IPS-11a (cell line): ENCODE results near the gene LRP1.
"Not testable (repeated sequence)": the region's sequence is repeated elsewhere in the genome, so short reads cannot be mapped to it uniquely, and the experiment has no call there.

ENCODE experiments used
- H3K4me3 ChIP-seq: one replicate; pipeline ENCODE4 v1.5.1; 2013; ENCODE audit warnings: low read depth, low read length, control low read depth

Gene LRP1

DNA sequence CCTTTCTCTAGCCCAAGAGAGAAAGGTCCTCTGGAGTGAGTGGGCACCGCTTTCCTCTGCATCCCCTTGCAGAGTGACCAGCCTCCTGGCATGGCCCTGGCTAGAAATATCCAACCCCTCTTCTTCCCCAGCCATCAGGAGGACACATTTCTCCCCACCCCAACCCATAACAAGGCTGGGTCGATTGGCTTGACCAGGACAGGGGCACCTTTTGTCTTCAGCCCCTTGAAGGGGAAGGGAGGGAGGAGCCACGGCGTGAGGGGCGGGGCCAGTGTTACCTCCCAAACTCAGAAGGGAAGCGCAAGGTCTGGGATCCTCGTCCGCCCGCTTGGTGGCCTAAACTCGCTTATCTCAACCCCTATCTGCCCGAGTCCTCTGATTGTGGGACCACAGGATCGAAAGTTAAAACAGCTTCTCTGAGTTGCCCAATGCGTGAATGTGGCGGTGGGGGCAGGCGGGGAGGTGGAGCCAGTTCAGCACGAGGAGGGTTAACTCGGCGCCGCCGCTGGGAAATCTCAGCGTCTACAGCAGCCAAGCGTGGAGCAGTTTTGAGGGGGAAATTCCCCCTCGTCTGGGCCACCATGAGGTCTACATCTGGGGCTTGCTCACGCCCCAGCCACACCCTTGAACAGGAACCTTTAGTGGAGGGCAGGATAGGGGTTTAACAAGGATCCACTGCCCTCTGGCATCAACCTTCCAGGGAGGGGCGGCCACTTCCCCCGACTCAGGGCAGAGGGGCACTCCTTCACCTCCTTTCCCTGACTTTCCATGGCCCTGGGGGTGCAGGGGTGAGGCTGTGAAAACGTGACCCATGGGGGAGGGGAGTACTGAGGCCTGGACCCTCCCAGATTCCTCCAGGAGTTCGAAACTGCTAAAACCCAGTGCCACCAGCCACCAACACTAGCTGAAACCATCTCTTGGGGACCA lies 17.9 kb upstream of the LRP1 start:
- peak overlapping the region; percentile 48 for H3K4me3 ChIP-seq

DNA sequence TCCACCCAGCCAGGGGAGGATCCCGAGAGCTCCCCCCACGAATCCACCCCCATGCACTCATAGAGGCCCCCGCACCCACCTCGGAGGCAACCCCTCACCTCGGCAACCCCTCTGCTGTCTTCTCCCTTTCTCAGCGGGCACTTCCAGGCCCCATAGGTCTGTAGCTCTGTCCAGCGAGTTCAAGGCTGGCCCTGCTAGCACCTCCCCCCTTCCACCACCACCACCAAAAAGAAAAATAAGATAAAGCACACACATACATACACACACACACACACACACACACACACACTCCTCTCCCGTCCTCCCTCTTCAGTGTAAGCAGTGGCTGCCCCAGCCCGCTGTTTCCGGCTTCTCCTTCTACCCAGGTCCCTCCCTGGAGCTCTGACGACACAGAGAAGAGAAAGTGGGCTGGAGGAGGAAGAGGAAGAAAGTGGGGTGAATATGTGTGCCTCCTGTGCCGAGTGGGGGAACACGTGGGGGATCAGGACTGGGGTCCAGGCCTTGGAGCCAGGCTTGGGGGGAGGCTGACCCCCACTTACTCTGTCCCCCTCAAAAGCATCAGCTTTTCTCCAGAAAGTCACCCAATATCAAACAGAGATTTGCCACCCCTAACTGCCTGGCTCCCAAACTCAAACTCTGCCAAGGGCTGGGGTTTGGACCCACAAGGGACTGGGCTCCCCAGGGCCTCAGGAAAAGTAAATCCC lies 17.1 kb upstream of the LRP1 start, which contains the start of gene STAT6:
Gene STAT6 (minus strand): TSS at position 332 of the 704 bp plus-strand sequence. CDS start 3,084 bp downstream, outside the sequence.
- peak within 1 kb of the TSS; percentile 48 for H3K4me3 ChIP-seq

DNA sequence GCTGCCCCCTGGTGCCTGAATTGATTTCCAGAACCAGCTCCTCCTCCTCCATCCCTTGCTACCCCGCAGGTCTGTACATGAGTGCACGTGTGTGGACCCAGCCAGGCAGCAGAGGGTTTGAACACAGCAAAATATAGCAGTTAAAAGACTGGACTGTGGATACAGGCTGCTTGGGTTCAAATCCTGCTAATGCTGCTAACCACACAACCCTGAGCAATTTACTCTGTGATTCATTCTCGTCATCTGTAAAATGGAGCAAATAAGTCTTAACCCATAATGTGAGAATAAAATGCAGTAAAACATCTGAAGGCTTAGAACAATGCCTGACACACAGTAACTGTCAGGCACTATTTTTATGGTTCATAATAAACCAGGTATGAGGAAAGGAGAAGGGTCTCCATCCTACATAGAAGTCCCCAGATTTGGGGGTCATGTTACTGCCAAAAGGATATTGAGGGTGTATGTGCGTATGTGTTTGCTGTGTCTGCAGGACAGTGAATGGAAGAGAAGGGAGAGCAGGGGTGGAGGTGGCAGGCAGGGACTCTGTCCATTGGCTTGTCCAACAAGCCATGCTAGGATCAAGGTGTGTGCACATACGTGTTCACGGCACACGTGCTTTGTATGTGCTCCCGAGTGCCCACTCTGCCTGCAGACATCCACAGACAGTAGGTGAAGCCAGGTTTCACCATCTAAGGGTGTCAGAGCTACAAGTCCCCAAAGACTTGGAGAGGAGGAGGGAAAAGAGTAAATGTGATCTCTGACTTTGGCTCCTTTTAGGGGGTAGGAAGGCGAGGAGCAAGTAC lies 15.6 kb upstream of the LRP1 start:
- no peak overlapping the region for H3K4me3 ChIP-seq

DNA sequence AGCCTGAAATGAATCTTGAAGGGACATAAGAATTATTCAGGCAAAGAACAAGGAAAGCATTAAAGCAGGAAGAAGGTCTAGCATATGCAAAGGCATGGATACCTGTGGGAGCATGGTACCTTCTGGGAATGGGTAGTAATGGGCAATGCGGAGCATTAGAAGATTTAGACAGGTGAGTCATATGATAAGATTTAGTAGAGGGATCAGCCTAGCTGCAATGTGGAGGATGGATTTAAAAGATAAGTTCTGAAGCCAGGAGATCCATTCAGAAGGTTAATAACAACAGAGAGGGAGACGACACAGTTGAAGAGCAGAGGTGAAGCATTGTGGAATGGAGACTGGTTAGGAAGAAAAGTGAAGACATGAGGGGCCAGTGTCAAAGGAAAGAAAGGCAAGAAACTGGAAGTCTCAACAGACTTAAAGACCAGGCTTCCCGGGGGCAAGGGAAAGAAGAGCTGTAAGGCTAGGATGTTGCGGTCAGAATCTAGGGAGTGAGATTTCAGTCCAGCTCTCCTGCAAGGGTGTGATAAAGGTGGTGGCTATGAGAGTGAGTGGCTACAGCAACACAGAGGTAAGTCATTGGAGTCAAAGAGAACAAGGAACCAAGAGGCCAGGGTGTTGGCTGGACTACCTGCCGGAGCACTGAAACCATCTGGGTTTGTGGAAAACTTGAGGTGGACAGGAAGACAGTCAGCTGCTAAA lies 11.6 kb upstream of the LRP1 start:
- no peak overlapping the region for H3K4me3 ChIP-seq

DNA sequence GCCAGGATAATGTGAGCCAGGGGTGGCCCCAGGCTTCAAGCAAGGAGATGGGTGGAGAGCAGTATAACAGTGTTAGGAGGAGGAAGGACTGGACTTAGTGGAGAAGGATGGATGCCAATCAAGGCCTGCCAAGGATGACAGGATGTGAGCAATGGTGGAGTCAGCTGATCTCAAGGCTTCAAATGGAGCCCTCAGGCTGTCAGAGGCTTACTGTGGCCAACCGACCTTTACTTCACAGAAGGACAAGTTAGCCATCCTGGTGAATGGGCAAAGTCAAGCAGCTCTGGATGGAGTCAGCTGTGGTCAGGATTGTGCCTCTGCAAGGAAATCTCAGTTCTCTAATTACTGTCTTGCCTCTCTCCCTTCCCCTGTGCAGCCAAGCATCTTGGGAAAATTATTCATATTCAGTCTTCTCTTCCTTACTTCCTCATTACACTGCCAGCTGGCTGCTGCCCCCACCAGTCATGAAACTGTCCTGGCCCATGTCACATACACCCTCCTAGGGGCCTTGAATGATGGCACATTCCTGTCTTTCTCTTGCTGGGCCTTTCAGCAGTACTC lies 9.5 kb upstream of the LRP1 start:
- no peak overlapping the region for H3K4me3 ChIP-seq

DNA sequence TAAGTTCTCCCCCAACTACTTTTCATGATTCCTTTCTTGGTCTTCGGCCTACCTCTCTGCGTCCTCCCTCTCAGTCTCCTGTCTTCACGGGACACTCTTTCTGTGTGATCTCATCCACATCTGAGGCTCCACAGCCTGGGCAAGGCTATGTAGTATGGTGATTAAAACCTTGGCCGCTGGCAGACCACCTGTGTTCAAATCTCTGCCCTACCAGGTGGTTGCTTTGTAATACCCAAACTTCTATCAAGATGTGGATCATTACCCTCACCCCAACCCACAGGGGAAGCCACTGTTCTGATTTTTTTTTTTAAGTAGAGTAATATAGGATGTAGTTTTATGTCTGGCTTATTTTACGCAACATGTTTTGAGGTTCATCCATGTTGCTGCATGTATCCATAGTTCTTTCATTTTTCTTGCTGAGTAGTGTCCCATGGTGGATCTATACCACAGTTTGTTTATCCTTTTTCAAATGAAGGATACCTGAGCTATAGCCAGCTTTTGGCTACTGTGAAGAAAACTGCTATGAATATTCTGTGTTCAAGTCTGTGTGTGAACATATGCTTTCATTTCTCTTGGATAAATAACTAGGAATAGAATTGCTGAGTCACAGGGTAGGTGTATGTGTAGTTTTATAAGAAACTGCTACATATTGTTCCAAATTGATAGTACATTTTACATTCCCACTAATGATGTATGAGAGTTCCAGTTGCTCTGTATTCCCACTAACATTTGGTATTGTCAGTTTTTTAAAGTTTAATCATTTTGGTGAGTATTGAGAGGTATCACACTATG lies 8.8 kb upstream of the LRP1 start:
- no peak overlapping the region for H3K4me3 ChIP-seq

DNA sequence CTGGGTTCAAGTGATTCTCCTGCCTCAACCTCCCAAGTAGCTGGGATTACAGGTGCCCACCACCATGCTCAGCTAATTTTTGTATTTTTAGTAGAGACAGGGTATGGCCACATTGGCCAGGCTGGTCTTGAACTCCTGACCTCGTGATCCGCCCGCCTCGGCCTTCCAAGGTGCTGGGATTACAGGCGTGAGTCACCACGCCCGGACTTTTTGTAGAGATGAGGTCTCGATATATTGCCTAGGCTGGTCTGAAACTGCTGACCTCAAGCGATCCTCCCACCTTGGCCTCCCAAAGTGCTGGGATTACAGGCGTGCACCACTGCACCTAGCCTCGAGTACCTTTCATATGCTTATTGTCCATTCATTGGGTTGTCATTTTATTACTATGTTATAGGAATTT lies 7.6 kb upstream of the LRP1 start:
- H3K4me3 ChIP-seq, result not testable (repeated sequence)

DNA sequence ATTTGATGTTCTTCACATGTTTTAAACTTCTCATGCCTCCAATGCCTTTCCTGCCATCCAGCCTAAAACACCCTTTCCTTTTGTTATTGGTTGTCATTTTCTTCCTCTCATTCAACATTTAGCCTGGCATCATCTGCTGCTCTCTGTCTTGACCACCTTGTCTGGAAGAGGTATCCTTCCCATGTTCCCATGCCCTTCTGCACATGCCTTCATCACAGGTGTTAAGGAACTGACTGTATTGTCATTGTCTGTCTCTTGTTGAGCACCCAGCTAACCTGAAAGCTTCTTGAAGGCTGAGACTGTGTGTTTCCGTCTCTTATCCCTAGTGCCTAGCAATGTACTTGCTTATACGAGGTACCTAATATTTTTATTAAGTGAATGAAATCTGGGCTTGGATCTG lies 4.5 kb upstream of the LRP1 start:
- no peak overlapping the region for H3K4me3 ChIP-seq

DNA sequence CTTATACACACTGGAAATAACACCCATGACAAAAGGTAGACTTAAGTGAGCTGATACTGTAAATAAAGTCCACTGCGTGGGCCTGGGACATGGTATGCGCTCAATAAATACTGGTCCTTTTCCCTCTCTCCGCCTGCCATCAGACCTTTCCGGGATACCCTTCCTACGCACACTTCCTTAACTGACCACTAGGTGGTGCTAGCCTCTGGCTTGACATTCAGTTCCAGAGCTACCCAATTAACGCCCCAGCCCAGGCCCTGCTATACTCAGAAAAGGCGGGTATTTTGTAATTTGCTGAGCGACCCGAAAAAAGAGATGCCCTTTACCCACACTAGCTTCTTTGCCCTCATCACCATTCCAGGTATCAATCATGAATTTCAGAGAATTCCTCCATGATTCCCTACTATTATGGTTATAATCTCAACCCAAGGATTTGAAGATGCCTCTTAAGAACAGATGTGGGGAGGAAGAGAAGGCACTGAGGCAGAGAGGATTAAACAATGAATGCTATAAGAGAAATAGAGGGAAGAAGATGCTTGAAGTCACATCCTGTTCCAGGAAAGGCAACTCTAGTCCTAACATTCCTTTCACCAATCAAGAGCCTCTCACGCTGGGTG lies 3.9 kb upstream of the LRP1 start:
- no peak overlapping the region for H3K4me3 ChIP-seq

DNA sequence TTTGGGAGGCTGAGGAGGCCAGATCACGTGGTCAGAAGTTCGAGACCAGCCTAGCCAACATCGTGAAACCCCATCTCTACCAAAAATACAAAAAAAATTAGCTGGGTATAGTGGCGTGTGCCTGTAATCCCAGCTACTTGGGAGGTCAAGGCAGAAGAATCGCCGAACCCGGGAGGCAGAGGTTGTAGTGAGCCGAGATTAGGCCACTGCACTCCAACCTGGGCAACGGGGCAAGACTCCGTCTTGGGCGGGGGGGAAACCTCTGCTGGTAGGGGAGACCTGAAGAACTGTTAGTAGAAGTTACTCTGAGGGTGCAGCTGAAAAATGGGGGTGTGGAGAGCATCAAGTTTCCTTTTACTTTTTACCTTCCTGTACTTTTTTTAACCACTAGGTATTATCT lies 2.2 kb upstream of the LRP1 start:
- H3K4me3 ChIP-seq, result no peak overlapping the region

DNA sequence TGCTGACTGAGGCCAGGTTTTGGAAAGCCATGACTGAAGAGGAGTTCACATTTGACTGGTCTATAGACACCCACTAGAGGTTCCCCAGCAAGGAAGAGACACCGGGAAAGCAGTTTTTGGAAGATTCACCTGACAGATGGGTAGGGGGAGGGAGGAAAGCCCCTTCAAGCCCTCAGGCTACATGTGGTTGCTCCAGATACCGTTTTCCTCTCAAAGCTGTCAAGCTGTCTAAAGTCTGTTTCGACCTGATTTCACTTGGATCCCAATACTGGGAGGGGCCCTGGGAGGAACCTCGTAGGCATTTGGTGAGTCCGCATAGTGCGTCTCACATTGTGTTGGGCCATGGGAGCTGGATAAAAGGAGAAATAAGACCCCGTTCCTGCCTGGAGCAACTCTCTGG lies 1.7 kb upstream of the LRP1 start:
- H3K4me3 ChIP-seq, result no peak overlapping the region

DNA sequence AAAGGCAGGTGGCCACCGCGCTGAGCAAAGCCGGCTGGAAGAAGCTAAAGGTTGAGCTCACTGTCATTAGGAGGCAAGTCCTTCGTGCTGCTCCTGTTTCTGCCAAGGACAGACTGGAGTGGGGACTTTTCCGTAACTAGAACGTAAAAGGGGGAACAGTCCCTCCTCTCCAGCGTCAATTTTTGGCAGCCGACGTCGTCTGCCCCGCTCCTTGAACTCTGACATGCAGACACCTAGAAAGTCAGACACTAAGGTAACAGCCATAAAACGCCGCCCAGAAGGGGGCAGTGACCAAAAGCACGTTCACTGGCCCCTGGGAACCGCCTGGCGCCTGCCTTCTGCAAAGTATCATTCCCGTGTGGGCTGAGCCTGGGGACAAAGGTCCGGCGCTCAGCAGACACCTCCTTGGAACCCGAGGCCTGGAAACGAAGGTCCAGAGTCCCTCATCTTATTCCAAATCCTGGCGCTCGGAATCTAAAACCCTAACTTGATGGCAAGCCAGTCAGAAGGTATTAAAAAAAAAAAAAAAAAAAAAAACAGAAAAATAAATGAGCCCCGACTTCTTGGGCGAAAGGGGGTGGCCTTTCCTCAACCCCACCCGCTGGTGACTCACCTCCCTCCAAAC lies 1.1 kb upstream of the LRP1 start:
- peak overlapping the region; percentile 72 for H3K4me3 ChIP-seq

DNA sequence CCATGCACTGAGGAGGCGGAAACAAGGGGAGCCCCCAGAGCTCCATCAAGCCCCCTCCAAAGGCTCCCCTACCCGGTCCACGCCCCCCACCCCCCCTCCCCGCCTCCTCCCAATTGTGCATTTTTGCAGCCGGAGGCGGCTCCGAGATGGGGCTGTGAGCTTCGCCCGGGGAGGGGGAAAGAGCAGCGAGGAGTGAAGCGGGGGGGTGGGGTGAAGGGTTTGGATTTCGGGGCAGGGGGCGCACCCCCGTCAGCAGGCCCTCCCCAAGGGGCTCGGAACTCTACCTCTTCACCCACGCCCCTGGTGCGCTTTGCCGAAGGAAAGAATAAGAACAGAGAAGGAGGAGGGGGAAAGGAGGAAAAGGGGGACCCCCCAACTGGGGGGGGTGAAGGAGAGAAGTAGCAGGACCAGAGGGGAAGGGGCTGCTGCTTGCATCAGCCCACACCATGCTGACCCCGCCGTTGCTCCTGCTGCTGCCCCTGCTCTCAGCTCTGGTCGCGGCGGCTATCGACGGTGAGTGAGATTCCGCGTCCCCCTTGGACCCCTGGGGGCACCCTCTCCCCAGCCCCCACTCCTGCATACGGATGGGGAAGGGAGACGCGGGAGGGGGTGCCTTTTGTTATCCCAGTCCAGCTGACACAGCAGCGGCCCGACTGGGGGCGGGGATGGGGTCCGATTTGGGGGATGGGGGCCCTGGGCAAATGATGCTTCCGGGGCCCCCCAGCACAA lies 400 bp downstream of the LRP1 start:
- H3K4me3 ChIP-seq, result peak overlapping the region; percentile 83

DNA sequence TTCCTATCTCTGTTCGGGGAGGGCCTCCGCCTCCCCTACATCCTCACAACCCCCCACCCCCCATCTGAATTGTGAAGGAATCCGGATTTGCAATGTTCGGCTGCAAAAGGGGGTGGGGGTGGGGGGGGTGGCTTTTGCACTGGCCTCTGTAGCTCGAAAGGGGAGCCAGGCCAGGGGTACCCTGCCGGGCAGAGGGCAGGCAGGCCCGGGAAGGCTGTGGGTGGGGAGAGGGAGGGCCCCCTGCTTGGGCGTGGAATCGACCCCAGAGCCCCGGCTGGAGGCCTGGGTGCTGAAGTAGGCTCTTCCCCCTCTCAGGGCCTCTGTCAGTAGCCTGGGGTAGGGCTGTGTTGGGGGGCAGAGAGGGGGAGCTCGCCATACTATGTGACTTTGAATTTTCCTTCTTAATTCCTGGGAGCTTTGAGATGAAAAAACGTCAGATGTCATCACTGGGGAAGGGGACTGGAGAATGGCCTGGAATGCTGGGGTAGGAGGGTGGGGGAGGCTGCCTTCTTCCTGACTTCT lies 1.1 kb downstream of the LRP1 start:
- H3K4me3 ChIP-seq, result peak overlapping the region; percentile 83

DNA sequence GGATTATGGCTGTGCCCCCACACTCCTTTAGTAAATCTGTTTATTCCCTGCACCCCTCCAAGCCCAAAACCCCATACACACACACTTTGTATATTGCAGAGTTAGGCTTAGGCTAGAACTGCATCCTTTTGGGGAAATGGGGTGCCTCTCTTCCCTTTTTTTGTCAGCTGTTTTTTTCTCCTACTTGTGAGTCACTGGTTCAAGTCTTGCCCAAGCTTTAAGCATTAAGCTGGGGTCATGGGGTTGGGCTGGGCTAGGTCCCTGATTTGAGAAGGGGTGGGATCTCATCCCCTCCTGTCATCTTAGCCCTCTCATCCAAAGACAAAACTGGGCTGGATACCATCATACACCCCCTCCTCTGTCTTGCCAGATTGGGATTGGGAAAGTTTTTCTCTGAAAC lies 1.6 kb downstream of the LRP1 start:
- peak overlapping the region; percentile 83 for H3K4me3 ChIP-seq

DNA sequence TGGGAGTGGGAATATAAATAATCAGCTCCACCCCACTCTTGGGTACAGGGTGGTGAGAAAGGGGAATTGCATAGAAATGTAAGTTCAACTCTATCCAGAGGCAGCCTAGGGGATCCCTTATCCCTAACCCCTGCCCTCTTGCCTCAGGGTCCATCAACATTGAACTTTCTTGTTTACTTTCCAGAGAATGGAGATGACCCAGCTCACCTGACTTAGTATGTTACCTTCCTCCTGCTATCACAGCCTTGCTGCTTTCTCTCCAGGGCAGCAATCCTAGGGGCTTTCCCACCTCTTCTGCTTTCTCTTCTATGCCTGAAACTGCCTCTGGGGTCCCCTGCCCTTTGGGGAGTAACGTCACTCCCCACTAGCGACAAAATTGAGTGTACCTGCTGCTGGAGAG lies 2.7 kb downstream of the LRP1 start:
- H3K4me3 ChIP-seq, result no peak overlapping the region

DNA sequence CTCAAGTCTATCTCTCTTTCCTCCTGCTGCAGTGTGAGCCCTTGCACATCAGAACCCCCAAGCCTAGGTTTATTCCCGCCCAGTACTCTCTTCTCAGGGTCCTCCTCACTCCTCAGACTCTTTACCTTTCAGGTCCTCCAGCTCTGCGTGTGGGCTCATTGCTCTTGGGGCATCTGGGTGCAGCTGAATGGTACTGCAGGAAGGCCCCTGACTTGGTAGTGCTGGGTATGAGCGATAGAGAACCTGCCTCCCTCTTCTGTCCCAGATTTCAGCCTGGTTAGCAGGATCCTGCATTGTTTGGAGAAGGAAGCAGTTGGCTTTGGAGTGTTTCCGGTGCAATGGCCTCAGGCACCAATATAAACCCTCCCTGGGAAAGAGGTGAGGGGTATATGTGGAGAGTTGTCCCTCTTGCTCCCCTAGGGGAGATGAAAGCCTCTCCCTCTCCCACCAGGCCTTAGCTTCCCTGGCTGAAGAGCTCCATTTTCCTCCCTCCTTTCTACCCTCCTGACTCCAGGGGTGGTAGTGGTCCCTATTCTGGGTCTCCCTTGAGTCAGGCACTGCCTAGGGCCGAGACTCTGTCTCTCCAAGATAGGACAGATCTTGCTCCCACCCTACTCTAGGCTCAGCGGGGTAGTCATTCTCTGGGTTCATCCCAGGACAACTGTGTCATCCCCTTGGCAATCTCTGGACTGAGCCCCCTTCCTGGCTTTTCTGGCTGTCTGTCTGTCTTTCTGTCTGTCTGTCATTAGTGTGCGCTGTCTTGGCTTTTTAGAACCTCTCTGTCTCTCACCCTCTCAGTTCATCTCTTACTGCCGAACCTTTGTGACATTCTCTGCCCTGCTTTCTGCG lies 3.8 kb downstream of the LRP1 start:
- H3K4me3 ChIP-seq, result no peak overlapping the region
